Measurements from ENCODE around the gene PRKAA2.
"Not testable (repeated sequence)": the region's sequence is repeated elsewhere in the genome, so short reads cannot be mapped to it uniquely, and the experiment has no call there.

PRKAA2 gene

GRCh38 chr1:56644919-56645676 is at the start of gene PRKAA2:
Gene PRKAA2, plus strand, starts transcription at chr1:56645314. Its CDS starts 74 bp downstream, at chr1:56645388.
- DNase-seq (ENCODE audit: low spot score), result no peak

DNA sequence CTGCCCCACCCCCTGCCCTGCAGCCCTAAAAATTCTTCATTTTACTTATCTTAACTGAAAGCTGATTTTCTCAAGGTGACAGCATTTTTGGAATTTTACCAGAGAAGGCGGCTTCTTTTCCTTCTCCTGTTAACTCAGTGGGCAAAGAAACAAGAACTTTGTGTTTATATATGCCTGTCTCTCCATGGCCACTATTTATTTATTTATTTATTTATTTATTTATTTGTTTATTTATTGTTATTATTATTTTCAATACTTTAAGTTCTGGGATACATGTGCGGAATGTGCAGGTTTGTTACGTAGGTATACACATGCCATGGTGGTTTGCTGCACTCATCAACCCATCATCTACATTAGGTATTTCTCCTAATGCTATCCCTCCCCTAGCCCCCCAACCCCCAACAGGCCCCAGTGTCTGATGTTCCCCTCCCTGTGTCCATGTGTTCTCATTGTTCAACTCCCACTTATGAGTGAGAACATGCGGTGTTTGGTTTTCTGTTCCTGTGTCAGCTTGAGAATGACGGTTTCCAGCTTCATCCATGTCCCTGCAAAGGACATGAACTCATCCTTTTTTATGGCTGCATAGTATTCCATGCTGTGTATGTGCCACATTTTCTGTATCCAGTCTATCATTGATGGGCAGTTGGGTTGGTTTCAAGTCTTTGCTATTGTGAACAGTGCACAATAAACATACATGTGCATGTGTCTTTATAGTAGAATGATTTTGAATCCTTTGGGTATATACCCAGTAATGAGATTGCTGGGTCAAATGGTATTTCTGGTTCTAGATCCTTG is 49.5 kb upstream of the PRKAA2 start:
- not testable (repeated sequence) for DNase-seq (ENCODE audit: low spot score)

- not testable (repeated sequence) for DNase-seq (ENCODE audit: low spot score)
These were observed 35.0 kb upstream of the PRKAA2 start for GRCh38 chr1:56610097-56610496.

DNA sequence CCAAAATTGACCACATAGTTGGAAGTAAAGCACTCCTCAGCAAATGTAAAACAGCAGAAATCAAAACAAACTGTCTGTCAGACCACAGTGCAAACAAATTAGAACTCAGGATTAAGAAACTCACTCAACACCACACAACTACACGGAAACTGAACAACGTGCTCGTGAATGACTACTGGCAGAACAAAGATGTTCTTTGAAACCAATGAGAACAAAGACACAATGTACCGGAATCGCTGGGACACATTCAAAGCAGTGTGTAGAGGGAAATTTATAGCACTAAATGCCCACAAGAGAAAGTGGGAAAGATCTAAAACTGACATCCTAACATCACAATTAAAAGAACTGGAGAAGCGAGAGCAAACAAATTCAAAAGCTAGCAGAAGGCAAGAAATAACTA is 34.3 kb upstream of the PRKAA2 start:
- not testable (repeated sequence) for DNase-seq (ENCODE audit: low spot score)

- DNase-seq (ENCODE audit: low spot score), result no peak
These were observed 28.0 kb upstream of the PRKAA2 start for GRCh38 chr1:56617141-56617540.

- no peak for DNase-seq (ENCODE audit: low spot score)
These were observed 19.2 kb upstream of the PRKAA2 start for GRCh38 chr1:56625819-56626440.

- DNase-seq (ENCODE audit: low spot score), result no peak
These were observed 18.6 kb upstream of the PRKAA2 start for GRCh38 chr1:56626546-56626945.

- DNase-seq (ENCODE audit: low spot score), result no peak
These were observed 18.0 kb upstream of the PRKAA2 start for GRCh38 chr1:56627019-56627635.

- DNase-seq (ENCODE audit: low spot score), result no peak
These were observed 17.5 kb upstream of the PRKAA2 start for GRCh38 chr1:56627636-56628039.

DNA sequence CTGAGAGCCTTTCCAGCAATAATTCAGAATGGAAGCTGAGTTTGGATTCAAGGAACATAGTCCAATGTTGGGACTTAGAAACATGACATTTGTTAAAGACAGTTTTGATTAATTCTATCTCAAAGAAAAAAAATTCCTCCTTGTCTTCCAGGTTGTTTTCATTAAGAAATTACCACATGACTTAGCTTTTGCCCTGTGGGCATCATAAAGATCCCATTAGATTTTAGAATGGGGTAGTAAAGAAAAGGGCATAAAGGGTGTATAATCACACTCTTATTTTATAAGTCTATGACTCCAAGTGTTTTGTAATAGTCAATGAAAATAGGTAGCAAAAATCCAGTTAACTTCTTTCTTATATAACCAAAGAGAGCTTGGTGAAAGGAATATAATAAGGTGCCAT is 14.3 kb upstream of the PRKAA2 start:
- DNase-seq (ENCODE audit: low spot score), result no peak

- no peak for DNase-seq (ENCODE audit: low spot score)
These were observed 13.2 kb upstream of the PRKAA2 start for GRCh38 chr1:56631901-56632300.

DNA sequence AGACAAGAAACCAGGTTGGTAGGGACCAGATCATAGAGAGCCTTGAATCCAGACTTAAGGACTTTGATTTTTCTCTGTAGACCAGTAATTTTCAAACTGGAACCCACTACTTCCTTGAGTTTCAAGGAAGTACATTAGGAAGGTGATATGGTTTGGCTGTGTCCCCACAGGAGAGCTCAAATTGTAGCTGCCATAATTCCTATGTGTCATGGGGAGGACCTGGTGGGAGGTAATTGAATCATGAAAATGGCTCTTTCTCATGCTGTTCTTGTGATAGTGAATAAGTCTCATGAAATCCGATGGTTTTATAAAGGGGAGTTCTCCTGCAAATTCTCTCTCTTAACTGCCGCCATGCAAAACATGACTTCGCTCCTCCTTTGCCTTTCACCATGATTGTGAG is 10.1 kb upstream of the PRKAA2 start:
- no peak for DNase-seq (ENCODE audit: low spot score)

DNA sequence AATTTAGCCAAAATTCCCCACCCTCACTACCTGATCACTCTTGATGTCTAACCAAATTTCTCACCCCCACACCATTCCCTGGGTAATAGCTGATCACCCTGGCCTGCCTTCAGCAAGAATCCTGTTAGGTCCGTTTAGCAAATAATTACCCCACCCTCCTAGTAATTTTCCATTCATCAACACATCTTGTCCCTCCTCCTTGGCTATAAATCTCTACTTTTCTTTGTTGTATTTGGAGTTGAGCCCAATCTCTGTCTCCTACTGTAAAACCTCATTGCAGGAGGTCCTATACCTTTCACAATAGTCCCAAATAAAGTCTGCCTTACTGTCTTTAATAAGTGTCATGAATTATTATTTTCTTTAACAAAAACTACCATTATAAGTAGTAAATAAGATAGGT is 6.9 kb upstream of the PRKAA2 start:
- DNase-seq (ENCODE audit: low spot score), result no peak

GRCh38 chr1:56639211-56639610 is 5.9 kb upstream of the PRKAA2 start:
- no peak for DNase-seq (ENCODE audit: low spot score)

- DNase-seq (ENCODE audit: low spot score), result no peak
These were observed 1.5 kb upstream of the PRKAA2 start for GRCh38 chr1:56643661-56644060.

DNA sequence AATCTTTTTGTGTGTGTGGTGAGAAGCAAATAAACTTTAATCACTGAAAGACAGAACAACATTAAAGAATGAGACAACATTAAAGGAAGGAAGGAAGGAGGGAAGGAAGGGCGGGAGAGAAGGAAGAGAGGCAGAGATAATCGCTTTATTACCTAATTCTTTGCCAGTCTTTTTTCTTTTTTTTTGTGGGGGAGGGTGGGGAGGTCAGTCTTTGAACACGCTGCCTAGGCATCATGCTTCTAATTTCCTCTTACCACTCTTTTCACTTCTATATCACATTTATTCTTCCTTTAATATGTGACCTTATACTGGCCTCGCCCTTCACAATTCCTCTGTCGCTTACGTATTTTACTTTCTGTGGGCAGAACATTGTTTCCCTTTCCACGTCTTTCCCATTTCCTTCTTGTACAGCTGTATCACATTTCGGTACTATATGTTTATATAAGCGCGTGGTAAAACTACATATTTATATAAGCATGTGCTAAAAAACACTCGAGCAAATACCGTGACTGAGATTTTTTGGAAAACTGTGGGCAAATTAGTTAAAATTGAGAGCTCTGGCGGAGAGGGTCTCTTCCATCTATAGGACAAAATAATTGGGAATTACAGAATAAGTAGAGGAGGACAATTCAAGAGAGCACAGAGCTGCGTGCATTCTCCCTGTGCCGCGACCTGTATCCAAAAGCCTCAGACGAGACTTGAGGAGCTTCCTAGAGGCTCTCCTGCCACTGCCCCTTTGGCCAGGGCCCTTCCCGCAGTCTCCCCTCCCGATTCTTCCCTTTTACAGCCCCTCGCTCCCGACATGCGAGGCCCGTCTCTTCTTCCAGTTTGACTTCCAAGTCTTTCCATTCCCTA is 823 bp upstream of the PRKAA2 start:
- DNase-seq (ENCODE audit: low spot score), result no peak

DNA sequence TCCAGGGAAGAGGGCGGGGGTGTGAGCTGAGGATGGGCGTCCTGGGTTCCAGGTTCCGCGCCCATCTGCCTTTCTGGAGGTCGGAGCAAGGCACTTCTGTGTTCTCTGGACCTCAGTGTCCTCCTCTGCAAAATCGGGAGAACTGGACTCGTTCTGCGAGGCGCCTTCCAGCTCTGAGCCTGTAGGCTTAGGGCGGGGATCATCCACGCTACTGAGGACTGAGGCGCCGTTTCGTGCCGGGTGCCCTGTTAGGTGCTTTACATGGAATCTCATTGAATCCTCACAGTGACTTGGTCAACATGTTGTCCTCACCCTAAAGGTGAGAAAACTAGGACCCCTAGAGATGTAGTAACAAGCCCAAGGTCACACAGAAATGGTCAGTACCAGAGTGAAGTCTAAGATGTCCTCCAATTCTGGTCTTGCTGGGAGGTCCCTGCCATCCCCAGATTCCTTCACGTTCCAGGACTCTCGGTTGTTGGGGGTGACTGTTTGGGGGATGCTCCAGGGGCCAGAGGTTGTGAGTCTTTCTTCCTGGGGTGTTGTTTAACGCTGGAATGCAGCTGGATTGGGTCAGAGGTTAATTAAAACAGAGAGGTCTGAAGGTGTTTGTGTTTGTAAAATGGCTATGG is 677 bp downstream of the PRKAA2 start:
- no peak for DNase-seq (ENCODE audit: low spot score)

DNA sequence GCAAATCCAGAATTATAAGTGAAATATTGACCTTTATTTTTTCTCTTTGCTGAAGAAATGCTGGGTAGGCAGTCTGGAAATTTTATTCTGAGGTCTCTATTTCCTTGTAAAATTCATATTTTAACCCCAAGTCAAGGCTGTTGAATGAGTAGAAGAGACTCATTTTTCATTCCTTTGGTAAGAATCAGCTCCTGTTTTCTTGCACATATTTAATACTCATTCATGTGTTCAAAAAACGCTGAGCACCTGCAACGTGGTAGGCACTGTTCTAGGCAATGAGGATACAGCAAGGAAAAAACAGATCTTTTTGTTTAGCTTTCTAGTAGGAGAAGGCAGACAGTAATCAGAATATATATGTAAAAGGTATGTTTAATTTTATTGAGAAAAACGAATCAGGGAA is 1.5 kb downstream of the PRKAA2 start:
- DNase-seq (ENCODE audit: low spot score), result no peak

DNA sequence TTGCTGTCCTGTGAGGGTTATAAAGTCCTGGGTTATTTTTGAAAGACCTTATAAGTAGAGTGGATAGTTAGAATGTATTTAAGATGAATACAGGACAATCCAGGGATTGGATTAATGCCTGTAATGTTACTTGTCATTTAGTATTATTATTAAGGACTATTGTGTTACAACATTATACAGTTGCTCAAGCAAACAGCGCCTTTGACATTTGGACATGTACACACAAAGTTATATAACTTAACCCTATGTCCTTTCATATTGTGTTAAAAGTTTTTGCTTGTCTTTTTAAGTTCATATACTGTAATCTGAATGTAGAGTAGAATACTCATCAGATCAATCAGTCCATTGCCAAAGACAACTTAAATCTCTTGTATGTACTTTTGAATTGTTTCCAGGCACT is 2.0 kb downstream of the PRKAA2 start:
- DNase-seq (ENCODE audit: low spot score), result no peak

- no peak for DNase-seq (ENCODE audit: low spot score)
These were observed 3.4 kb downstream of the PRKAA2 start for GRCh38 chr1:56648546-56648945.

Measured in hematopoietic multipotent progenitor cell treated with erythropoietin and hydrocortisone succinate and interleukin-3 and kit ligand, for 17 days (in vitro differentiated cells).